HCT116 (cell line): ENCODE results near the gene GMEB2. TPM values are rescaled to one million over a fixed set of nuclear protein-coding genes. Genes with fewer than 3 reads are reported as not detected.

Source experiments
- ATAC-seq: fragments of 200-7000 bp; cut with Tn5 transposase; 2 replicates; pipeline ENCODE4 v1.9.1; 2020; ENCODE audit warnings: mild to moderate bottlenecking, moderate library complexity
- BruUV-seq: library from RNA; stranded (reverse); fragments of 400-500 nt; replicated peaks from 2 replicates; lab custom pipeline; 2021; lab: Mats Ljungman, UMichigan
- CTCF ChIA-PET: fragments of 300-600 bp; sonication (Branson Sonifier 250); formaldehyde crosslinking; loops from one replicate; lab custom pipeline; 2021; ENCODE audit warnings: antibody characterized with exemption; lab: Charles Lee
- POLR2A ChIA-PET: fragments of 300-600, 350-600 bp; sonication (Branson Sonifier 250); formaldehyde crosslinking; loops from one replicate; lab custom pipeline; 2021; ENCODE audit warnings: antibody characterized with exemption; lab: Charles Lee
- RAD21 ChIA-PET, 2 experiments: fragments of 300-600 bp; sonication (Branson Sonifier 250); formaldehyde crosslinking; loops; one replicate each; lab custom pipeline; 2023; ENCODE audit warnings: low total read pairs in 2 of 2; ENCODE audit not compliant: uncharacterized antibody in 2 of 2, unreplicated experiment in 2 of 2, low non-redundant PET in 1 of 2; lab: Charles Lee
- DNase-seq: peaks from one replicate; pipeline ENCODE4 v3.0.0-alpha.2; 2010; ENCODE audit warnings: low read depth, low spot score
- H2AFZ ChIP-seq: fragments of 200-600 bp; shearing (Covaris generic), sonication (generic); 2 replicates; pipeline ENCODE4 v1.6.1; 2017; ENCODE audit warnings: low read depth, mixed run types, mixed read lengths, antibody characterized with exemption, low read length; ENCODE audit not compliant: poor library complexity, severe bottlenecking
- H3K27ac ChIP-seq: 2 replicates; pipeline ENCODE4 v1.5.1; 2012; ENCODE audit warnings: low read depth, low read length
- H3K27me3 ChIP-seq: fragments of 200-600 bp; sonication (generic); 2 replicates; pipeline ENCODE4 v1.6.1; 2016; ENCODE audit warnings: mixed run types, low read length, mixed read lengths; ENCODE audit not compliant: insufficient read depth
- H3K36me3 ChIP-seq, 2 experiments: fragments of 200-500 bp in 1 of 2; fragments of 200-600 bp in 1 of 2; sonication (Bioruptor generic) in 1 of 2; sonication (generic) in 1 of 2; 2 replicates each; pipeline versions ENCODE4 v1.5.1 to v1.6.1; 2014 to 2016; ENCODE audit warnings: low read length in 2 of 2, inconsistent platforms in 1 of 2, mixed read lengths in 1 of 2, mixed run types in 1 of 2; ENCODE audit not compliant: insufficient read depth in 2 of 2, control insufficient read depth in 1 of 2
- H3K4me1 ChIP-seq, 2 experiments: fragments of 200-600 bp in 1 of 2; sonication (generic) in 1 of 2; 2 replicates each; pipeline versions ENCODE4 v1.5.1 to v1.6.1; 2012 to 2017; ENCODE audit warnings: low read length in 2 of 2, inconsistent platforms in 1 of 2, mild to moderate bottlenecking in 1 of 2, mixed read lengths in 1 of 2, mixed run types in 1 of 2, moderate library complexity in 1 of 2; ENCODE audit not compliant: insufficient read depth in 2 of 2, control insufficient read depth in 1 of 2
- H3K4me2 ChIP-seq: fragments of 200-600 bp; sonication (generic); 2 replicates; pipeline ENCODE4 v1.6.1; 2017; ENCODE audit warnings: mixed run types, low read length, mixed read lengths
- H3K4me3 ChIP-seq, 2 experiments: fragments of 200-600 bp in 1 of 2; sonication (generic) in 1 of 2; replicated peaks in 1 of 2; 2 replicates each; pipeline ENCODE4 v1.5.1; 2011 to 2016; ENCODE audit warnings: low read length in 2 of 2, control low read depth in 1 of 2, low read depth in 1 of 2, mild to moderate bottlenecking in 1 of 2, mixed read lengths in 1 of 2, mixed run types in 1 of 2
- H3K79me2 ChIP-seq: fragments of 200-600 bp; sonication (generic); 2 replicates; pipeline ENCODE4 v1.6.1; 2017; ENCODE audit warnings: mild to moderate bottlenecking, mixed run types, low read length, moderate library complexity, mixed read lengths; ENCODE audit not compliant: insufficient read depth
- H3K9ac ChIP-seq: fragments of 200-600 bp; sonication (generic); 2 replicates; pipeline ENCODE4 v1.6.1; 2016; ENCODE audit warnings: low read length, mixed read lengths
- H3K9me2 ChIP-seq: fragments of 200-600 bp; sonication (generic), shearing (Covaris generic); 2 replicates; pipeline ENCODE4 v1.6.1; 2017; ENCODE audit warnings: mixed run types, mild to moderate bottlenecking, moderate library complexity; ENCODE audit not compliant: insufficient read depth
- H3K9me3 ChIP-seq, 2 experiments: fragments of 200-500 bp in 1 of 2; fragments of 200-600 bp in 1 of 2; sonication (Bioruptor generic) in 1 of 2; sonication (generic) in 1 of 2; 2 replicates each; pipeline ENCODE4 v1.6.1; 2014 to 2017; ENCODE audit warnings: low read length in 2 of 2, mixed read lengths in 2 of 2, inconsistent platforms in 1 of 2, low read depth in 1 of 2, mild to moderate bottlenecking in 1 of 2, mixed run types in 1 of 2, moderate library complexity in 1 of 2; ENCODE audit not compliant: control insufficient read depth in 1 of 2, insufficient read depth in 1 of 2
- H4K20me1 ChIP-seq: fragments of 200-600 bp; sonication (generic), shearing (Covaris generic); 2 replicates; pipeline ENCODE4 v1.6.1; 2017; ENCODE audit warnings: mixed run types, mild to moderate bottlenecking, moderate library complexity; ENCODE audit not compliant: insufficient read depth
- CEBPB ChIP-seq: IDR thresholded peaks from 2 replicates; pipeline ENCODE4 v1.6.1; 2012; ENCODE audit warnings: low read depth
- EGR1 ChIP-seq: IDR thresholded peaks from 2 replicates; pipeline ENCODE4 v1.6.1; 2012; ENCODE audit warnings: low read depth
- ELF1 ChIP-seq: IDR thresholded peaks from 2 replicates; pipeline ENCODE4 v1.6.1; 2012; ENCODE audit warnings: low read depth, borderline replicate concordance
- EZH2phosphoT487 ChIP-seq: fragments of 200-600 bp; IDR thresholded peaks from 2 replicates; pipeline ENCODE4 v1.6.1; 2018; ENCODE audit warnings: antibody characterized with exemption, borderline replicate concordance
- FOSL1 ChIP-seq: IDR thresholded peaks from 2 replicates; pipeline ENCODE4 v1.6.1; 2012; ENCODE audit warnings: low read depth
- POLR2AphosphoS5 ChIP-seq: IDR thresholded peaks from 2 replicates; pipeline ENCODE4 v1.6.1; 2011; ENCODE audit warnings: mild to moderate bottlenecking, low read depth, low read length, moderate library complexity
- SIN3A ChIP-seq: IDR thresholded peaks from 2 replicates; pipeline ENCODE4 v1.6.1; 2012; ENCODE audit warnings: low read depth
- SRF ChIP-seq: IDR thresholded peaks from 2 replicates; pipeline ENCODE4 v1.6.1; 2012; ENCODE audit warnings: low read depth
- TCF7L2 ChIP-seq: IDR thresholded peaks from 2 replicates; pipeline ENCODE4 v1.7.0; 2011; ENCODE audit warnings: borderline replicate concordance, inconsistent platforms; ENCODE audit not compliant: insufficient read depth, insufficient read length; ENCODE audit errors: extremely low read depth
- YY1 ChIP-seq: IDR thresholded peaks from 2 replicates; pipeline ENCODE4 v1.6.1; 2011; ENCODE audit warnings: low read length, low read depth, moderate library complexity, mild to moderate bottlenecking; ENCODE audit not compliant: insufficient replicate concordance; ENCODE audit errors: extremely low read depth
- ZNF274 ChIP-seq: fragments of 200-500 bp; sonication (Bioruptor generic); IDR thresholded peaks from 2 replicates; pipeline ENCODE4 v1.6.1; 2014; ENCODE audit warnings: mild to moderate bottlenecking, low read depth, low read length, inconsistent platforms
- intact Hi-C: fragments of 100-400 bp; cut with micrococcal nuclease; formaldehyde crosslinking; loops from 2 replicates; pipeline ENCODE4 v1.10.0; 2022
- total RNA-seq: library from RNA; stranded (reverse); gene quantifications from one replicate; pipeline ENCODE4 v1.2.1, GENCODE V29; 2021; ENCODE audit not compliant: unreplicated experiment

The GMEB2 gene
- total RNA-seq, 1 experiment from 2014 or later = 13.9 TPM

DNA sequence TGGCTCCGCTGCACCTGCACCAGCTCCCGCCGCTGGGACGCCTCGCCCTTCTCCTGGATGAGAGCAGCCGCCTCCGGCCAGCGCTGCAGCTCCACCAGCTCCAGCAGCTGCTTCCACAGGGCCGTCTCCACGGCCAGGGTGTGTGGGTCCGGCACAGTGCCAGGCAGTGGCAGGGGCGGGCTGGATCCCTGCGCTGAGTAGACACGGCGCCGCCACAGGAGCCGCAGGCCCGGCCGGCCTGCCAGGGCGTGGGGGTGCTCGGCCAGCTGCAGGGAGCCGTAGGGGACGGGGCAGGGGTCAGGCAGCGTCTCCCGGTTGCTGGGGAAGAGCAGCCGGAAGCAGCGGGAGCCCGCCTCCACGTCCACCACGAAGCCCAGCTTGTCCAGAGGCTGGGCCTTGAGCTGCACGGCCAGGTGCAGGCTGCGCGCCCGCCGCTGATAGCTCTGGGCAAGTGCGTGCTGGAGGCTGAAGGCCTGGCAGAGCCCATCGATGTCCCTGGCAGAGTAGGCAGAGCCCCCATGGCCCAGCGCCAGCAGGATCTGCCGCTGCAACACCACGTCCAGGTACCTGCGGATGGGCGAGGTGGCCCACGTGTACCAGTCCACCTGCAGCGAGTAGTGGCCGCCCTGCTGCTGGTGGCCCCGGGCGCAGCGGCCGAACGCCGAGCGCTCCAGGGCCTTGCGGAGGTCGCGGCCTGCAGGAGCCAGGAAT lies 63.5 kb downstream of the GMEB2 start:
- ChIA-PET RAD21 (no interaction called here), CTCF (no interaction called here), POLR2A (no interaction called here)
- no peak for ATAC-seq
- no peaks in the 10 kb centered on the region for H3K79me2 ChIP-seq
- no peaks in the 10 kb centered on the region for H3K27me3 ChIP-seq
- BruUV-seq = no TSS peak
- no peaks in the 10 kb centered on the region for H3K4me1 ChIP-seq
- H2AFZ ChIP-seq = no peak overlapping the region
- H3K4me2 ChIP-seq = no peak overlapping the region
- H3K36me3 ChIP-seq = no peaks in the 10 kb centered on the region; a peak in 3 of 4 replicates
- TF ChIP-seq EGR1 = no peak
- H4K20me1 ChIP-seq = no peaks in the 10 kb centered on the region
- no peaks in the 10 kb centered on the region for H3K9me2 ChIP-seq
- no peak overlapping the region for H3K9ac ChIP-seq
- intact Hi-C loops = no loop called here
- no peak overlapping the region for H3K27ac ChIP-seq
- no peaks in the 10 kb centered on the region for H3K9me3 ChIP-seq
- H3K4me3 ChIP-seq = no peak overlapping the region
- no peak for DNase-seq

DNA sequence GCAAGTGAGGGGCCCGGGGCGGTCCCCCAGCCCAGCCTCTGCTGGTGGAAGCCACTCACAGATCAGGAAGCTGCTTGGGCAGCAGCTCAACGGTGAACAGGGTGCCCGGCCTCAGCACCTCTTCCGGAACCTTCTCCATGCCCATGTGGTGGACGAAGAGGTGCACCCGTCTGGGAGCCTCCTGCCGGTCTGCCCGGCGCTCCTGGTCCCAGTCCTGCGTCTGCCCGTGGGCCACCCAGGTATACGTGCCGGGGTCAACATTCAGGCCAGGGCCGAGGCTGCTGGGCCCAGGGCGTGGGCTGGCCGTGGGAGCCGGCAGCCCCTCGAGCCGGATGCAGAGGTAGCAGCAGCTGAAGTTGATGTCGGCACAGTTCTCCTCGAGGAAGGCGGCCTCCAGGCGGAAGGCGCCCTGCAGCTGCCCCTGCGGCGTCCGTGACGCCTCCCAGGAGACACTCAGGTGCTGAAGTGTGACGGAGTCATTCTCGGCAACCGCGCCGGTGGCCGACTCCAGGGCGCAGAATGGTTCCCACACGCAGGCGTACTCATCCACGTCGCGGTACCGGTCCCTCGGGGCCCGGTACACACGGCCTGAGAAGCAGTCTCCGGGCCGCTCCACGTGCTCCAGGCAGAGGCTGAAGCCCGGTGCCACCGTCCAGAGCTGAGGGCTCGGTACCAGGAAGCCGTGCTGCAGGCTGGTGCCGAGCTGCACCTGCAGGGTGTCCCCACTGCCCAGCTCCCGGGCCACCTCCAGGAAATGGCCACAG lies 64.3 kb downstream of the GMEB2 start:
- CTCF ChIA-PET = no interaction called here
- RAD21 ChIA-PET = no interaction called here
- no peaks in the 10 kb centered on the region; a peak in 3 of 4 replicates for H3K36me3 ChIP-seq
- BruUV-seq = no TSS peak
- H3K27ac ChIP-seq = no peak overlapping the region
- no peak overlapping the region for H2AFZ ChIP-seq
- no peaks in the 10 kb centered on the region for H4K20me1 ChIP-seq
- intact Hi-C loops = no loop called here
- no peaks in the 10 kb centered on the region for H3K27me3 ChIP-seq
- POLR2A ChIA-PET = interaction anchor here (0.6 kb wide), 1 partner anchor 21 kb away, joined by 3 read pairs; no protein-coding TSS in a partner anchor
- no peak overlapping the region for H3K4me3 ChIP-seq
- no peaks in the 10 kb centered on the region for H3K4me1 ChIP-seq
- DNase-seq = no peak
- H3K9me2 ChIP-seq = no peaks in the 10 kb centered on the region
- TF ChIP-seq POLR2AphosphoS5 (no peak), TCF7L2 (no peak), SIN3A (no peak), CEBPB (no peak), EZH2phosphoT487 (no peak), YY1 (no peak), SRF (no peak), EGR1 (no peak), ELF1 (no peak), ZNF274 (no peak), FOSL1 (no peak)
- no peak overlapping the region for H3K4me2 ChIP-seq
- H3K9ac ChIP-seq = no peak overlapping the region
- H3K79me2 ChIP-seq = no peaks in the 10 kb centered on the region
- no peaks in the 10 kb centered on the region for H3K9me3 ChIP-seq
- no peak for ATAC-seq
